Tibial nerve (tissue), 3 donors: Measurements from ENCODE around the gene SOX8.

Experiments
- POLR2A ChIP-seq, 2 donors: fragments of 450-650 bp; IDR thresholded peaks; one replicate each; pipeline ENCODE4 v1.6.1; 2017; ENCODE audit warnings: antibody characterized with exemption in 2 of 2, mild to moderate bottlenecking in 2 of 2, moderate library complexity in 2 of 2
- TF ChIP-seq, protein P1 (sequence below), 5 experiments: fragments of 200-600 bp in 3 of 5; fragments of 450-650 bp in 2 of 5; sonication (generic) in 3 of 5; IDR thresholded peaks; one replicate each; pipeline ENCODE4 v1.5.1; 2016 to 2019; ENCODE audit warnings: antibody characterized with exemption in 5 of 5, mild to moderate bottlenecking in 3 of 5, moderate library complexity in 2 of 5

GRCh38 chr16:995087-995486 lies 13.5 kb downstream of the SOX8 start:
- TF ChIP-seq, protein P1, sequence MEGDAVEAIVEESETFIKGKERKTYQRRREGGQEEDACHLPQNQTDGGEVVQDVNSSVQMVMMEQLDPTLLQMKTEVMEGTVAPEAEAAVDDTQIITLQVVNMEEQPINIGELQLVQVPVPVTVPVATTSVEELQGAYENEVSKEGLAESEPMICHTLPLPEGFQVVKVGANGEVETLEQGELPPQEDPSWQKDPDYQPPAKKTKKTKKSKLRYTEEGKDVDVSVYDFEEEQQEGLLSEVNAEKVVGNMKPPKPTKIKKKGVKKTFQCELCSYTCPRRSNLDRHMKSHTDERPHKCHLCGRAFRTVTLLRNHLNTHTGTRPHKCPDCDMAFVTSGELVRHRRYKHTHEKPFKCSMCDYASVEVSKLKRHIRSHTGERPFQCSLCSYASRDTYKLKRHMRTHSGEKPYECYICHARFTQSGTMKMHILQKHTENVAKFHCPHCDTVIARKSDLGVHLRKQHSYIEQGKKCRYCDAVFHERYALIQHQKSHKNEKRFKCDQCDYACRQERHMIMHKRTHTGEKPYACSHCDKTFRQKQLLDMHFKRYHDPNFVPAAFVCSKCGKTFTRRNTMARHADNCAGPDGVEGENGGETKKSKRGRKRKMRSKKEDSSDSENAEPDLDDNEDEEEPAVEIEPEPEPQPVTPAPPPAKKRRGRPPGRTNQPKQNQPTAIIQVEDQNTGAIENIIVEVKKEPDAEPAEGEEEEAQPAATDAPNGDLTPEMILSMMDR (IDR thresholded peaks at IDR 0.05), result no peak
- no peak for TF ChIP-seq POLR2A (IDR thresholded peaks at IDR 0.05)
